Activated CD4-positive, CD25-positive, alpha-beta regulatory T cell treated with anti-CD3 and anti-CD28 coated beads, Interleukin-2, amount 50 U/mL, for 72 hours (primary cell): ENCODE data around the gene SEMA5B.

ENCODE experiments used
- DNase-seq: peaks from one replicate; pipeline ENCODE4 v3.0.0; 2021

The SEMA5B gene

GRCh38 chr3:122921791-122922651 is 105.5 kb downstream of the SEMA5B start:
- no peak for DNase-seq

GRCh38 chr3:122920986-122921385 is 106.6 kb downstream of the SEMA5B start:
- no peak for DNase-seq

- DNase-seq, result no peak
These were observed 108.3 kb downstream of the SEMA5B start for GRCh38 chr3:122919291-122919610.

- DNase-seq, result no peak
These were observed 108.8 kb downstream of the SEMA5B start for GRCh38 chr3:122918576-122919290.

- no peak for DNase-seq
These were observed 110.2 kb downstream of the SEMA5B start for GRCh38 chr3:122917412-122917811.

GRCh38 chr3:122916580-122916979 is 111.0 kb downstream of the SEMA5B start:
- DNase-seq, result no peak

GRCh38 chr3:122916084-122916483 is 111.5 kb downstream of the SEMA5B start:
- no peak for DNase-seq

- DNase-seq, result no peak
These were observed 112.1 kb downstream of the SEMA5B start for GRCh38 chr3:122915300-122916055.

- DNase-seq, result no peak
These were observed 113.9 kb downstream of the SEMA5B start for GRCh38 chr3:122913539-122914100.

GRCh38 chr3:122912772-122913538 is 114.6 kb downstream of the SEMA5B start:
- DNase-seq, result no peak

- DNase-seq, result no peak
These were observed 115.7 kb downstream of the SEMA5B start for GRCh38 chr3:122911901-122912300.

- no peak for DNase-seq
These were observed 119.3 kb downstream of the SEMA5B start for GRCh38 chr3:122908251-122908650.

GRCh38 chr3:122907471-122907870 is 120.1 kb downstream of the SEMA5B start:
- no peak for DNase-seq

GRCh38 chr3:122903171-122903570 is 124.4 kb downstream of the SEMA5B start:
- no peak for DNase-seq

- DNase-seq, result no peak
These were observed 125.2 kb downstream of the SEMA5B start for GRCh38 chr3:122902326-122902725.

GRCh38 chr3:122898298-122898697 is 129.3 kb downstream of the SEMA5B start:
- DNase-seq, result no peak

GRCh38 chr3:122893754-122894668 is 133.6 kb downstream of the SEMA5B start:
- no peak for DNase-seq

GRCh38 chr3:122893282-122893681 is 134.3 kb downstream of the SEMA5B start:
- DNase-seq, result no peak

GRCh38 chr3:122892118-122892960 is 135.2 kb downstream of the SEMA5B start:
- no peak for DNase-seq

GRCh38 chr3:122890720-122891220 is 136.8 kb downstream of the SEMA5B start:
- DNase-seq, result no peak
